Stimulated activated CD8-positive, alpha-beta memory T cell treated with anti-CD3 and anti-CD28 coated beads, Interleukin-7, amount 100 ng/mL, for 4 hours (primary cell): Measurements from ENCODE around the gene SLC25A38.
"Not testable (repeated sequence)": the region's sequence is repeated elsewhere in the genome, so short reads cannot be mapped to it uniquely, and the experiment has no call there.

ENCODE experiments used
- DNase-seq, 2 donors: peaks; one replicate each; pipeline ENCODE4 v3.0.0-alpha.2; 2020; ENCODE audit warnings: low read depth in 2 of 2

The SLC25A38 gene

GRCh38 chr3:39407259-39407629 is 24.1 kb downstream of the SLC25A38 start:
- no peak for DNase-seq

DNA sequence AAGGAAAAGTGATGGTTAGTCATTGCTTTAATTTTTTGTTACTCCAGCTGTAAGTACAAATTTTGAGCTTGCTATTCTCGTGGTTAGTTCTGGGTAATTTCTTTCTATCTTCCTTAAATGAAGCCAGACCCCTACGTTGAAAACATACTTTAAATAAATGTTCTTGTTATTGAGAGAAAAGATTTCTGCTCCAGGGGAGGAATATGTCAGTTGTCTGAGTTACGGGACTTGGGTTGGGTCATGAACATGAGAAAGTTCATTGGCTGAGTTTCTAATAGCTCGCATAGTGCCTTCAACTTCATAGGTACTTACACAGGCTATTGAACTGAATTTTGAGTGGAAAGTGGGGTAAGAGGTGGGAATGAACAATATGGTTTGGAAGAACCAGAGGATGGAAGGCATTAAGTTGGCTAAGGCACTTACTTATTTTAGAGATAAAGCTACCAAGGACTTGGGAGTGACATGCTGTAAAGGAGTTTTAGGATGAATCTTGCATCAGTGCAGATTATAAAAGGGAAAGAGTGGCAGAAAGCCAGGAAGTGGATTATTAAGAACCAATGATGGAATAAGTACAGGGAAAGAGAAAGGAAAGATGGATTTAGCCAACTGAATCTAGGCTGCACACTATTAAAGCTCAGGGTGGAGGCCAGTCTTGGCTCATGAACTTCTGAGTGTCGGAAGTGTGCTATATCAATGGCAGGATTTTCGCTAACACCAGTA is 24.8 kb downstream of the SLC25A38 start:
- DNase-seq = no peak

DNA sequence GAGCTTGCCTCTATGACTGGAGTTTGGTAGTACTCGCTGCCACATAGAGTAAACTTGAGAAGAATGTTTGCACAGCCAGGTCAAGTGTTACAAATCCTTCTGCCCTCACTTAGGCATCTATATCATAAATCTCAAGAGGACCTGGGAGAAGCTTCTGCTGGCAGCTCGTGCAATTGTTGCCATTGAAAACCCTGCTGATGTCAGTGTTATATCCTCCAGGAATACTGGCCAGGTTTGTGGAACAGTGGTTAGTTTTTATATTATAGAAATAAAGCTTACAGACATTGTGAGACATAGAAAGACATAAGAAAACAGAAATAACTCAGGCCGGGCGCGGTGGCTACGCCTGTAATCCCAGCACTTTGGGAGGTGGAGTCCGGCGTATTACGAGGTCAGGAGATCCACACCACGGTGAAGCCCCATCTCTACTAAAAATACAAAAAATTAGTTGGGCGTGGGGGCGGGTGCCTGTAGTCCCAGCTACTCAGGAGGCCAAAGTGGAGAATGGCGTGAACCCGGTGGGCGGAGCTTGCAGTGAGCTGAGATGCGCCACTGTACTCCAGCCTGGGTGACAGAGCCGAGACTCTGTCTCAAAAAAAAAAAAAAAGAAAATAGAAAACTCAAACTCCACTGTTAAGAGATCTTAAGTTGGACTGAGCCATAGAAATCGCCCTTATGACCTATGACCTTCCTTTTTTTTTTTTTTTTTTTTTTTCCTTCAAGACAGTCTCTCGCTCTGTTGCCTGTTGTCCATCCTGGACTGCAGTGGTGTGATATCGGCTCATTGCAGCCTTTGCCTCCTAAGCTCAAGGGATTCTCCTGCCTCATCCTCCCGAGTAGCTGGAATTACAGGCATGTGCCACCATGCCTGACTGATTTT is 25.6 kb downstream of the SLC25A38 start:
- DNase-seq = no peak

GRCh38 chr3:39409514-39410136 is 26.5 kb downstream of the SLC25A38 start:
- no peak for DNase-seq

- DNase-seq = no peak
Observed at GRCh38 chr3:39410893-39411292, 27.7 kb downstream of the SLC25A38 start.

DNA sequence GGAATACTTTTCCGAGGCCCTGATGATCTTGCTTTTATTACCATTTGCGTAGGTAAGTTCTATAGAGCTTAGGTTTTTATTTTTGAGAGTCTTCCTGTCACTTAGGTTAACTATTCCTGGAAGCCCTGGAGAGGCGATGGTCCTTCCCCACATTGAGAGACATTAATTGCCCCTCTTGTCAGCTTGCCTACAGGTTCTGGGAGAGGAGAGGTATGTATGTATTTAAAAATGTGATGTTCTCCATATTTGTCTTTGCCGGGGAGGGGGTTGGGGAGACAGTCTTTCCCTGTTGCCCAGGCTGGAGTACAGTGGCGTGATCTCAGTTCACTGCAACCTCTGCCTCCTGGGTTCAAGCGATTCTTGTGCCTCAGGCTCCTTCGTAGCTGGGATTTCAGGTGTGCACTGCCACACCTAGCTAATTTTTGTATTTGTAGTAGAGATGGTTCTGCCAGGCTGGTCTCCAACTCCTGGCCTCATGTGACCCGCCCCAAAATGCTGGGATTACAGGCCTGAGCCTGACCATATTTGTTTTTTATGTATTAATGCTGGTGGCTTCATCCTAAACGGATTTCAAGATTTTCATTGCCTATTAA is 29.6 kb downstream of the SLC25A38 start:
- no peak for DNase-seq

- DNase-seq = no peak
Observed at GRCh38 chr3:39413691-39414420, 30.7 kb downstream of the SLC25A38 start.

DNA sequence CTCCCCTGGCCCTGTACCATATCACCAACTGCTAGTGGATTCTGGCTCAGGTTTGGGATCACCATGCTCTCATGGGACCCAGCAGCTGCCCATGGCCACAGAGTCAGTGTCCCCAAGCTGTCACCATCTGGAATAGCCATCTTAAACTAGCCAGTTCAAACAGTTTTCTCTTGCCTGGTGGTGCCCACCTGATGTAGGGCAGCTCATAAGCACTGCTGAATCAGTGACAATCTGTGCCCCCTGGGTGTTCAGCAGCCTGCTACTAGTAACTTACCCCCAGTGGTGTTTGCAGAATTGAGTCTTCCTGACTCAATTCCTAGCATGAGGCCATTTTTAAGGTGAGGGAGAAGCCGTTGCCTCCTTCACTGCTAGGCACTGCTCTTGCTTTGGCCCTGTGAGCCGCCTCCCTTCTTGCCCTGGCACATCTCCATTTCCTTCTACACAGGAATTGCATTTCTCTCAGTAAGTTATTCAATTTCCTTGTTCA is 31.3 kb downstream of the SLC25A38 start:
- no peak for DNase-seq

DNA sequence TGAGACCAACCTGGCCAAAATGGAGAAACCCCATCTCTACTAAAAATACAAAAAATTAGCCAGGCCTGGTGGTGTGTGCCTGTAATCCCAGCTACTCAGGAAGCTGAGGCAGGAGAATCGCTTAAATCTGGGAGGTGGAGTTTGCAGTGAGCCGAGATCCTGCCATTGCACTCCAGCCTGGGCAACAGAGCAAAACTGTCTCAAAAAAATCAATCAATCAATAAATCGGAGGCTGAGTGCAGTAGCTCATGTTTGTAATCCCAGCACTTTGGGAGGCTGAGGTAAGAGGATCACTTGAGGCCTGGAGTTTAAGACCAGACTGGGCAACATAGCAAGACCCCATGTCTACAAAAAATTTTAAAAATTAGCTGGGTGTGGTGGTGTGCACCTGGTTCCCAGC is 32.1 kb downstream of the SLC25A38 start:
- not testable (repeated sequence) for DNase-seq

GRCh38 chr3:39415983-39416382 is 32.8 kb downstream of the SLC25A38 start:
- DNase-seq = no peak

- DNase-seq = not testable (repeated sequence)
Observed at GRCh38 chr3:39416998-39417397, 33.8 kb downstream of the SLC25A38 start.

- DNase-seq = not testable (repeated sequence)
Observed at GRCh38 chr3:39418556-39419225, 35.5 kb downstream of the SLC25A38 start.

GRCh38 chr3:39419742-39420315 is 36.7 kb downstream of the SLC25A38 start:
- no peak for DNase-seq

GRCh38 chr3:39420543-39420942 is 37.4 kb downstream of the SLC25A38 start:
- no peak for DNase-seq

GRCh38 chr3:39423436-39423970 is 40.3 kb downstream of the SLC25A38 start:
- no peak for DNase-seq

DNA sequence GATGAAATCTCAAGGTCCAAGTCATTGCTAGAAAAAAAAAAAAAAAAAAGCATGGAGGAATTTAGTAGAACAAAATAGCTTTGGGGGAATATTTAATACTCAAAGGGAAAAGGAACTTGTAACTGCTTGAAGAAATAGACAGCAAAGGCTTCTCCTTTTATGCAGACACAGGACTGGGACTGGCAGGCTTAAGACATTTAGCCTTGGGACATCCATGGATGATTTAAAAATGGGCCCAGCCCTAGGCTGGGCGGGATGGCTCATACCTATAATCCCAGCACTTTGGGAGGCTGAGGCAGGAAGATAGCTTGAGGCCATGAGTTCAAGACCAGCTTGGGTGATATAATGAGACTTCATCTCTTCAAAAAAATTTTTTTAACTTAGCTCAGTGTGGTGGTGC is 43.1 kb downstream of the SLC25A38 start:
- DNase-seq = no peak

- no peak for DNase-seq
Observed at GRCh38 chr3:39427506-39427905, 44.3 kb downstream of the SLC25A38 start.

- no peak for DNase-seq
Observed at GRCh38 chr3:39428745-39429201, 45.6 kb downstream of the SLC25A38 start.

DNA sequence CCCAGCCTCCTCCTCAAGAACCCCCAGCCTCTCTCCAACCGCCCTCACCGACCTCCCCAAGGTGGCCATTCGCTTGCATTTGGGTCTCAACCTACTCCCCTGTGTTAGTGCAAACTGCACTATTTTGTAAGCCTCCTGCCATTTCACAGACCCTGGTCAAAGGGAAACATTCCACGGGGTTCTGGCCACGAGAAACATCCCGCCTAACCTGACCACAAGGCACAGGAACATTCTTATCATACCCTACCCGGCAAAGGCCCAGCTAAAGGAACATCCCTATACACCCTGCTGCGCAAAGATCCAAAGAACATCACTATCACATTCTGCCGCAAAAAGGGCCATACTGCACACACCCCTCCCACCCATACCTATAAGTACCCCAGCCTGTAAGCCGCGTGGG is 46.3 kb downstream of the SLC25A38 start:
- no peak for DNase-seq

DNA sequence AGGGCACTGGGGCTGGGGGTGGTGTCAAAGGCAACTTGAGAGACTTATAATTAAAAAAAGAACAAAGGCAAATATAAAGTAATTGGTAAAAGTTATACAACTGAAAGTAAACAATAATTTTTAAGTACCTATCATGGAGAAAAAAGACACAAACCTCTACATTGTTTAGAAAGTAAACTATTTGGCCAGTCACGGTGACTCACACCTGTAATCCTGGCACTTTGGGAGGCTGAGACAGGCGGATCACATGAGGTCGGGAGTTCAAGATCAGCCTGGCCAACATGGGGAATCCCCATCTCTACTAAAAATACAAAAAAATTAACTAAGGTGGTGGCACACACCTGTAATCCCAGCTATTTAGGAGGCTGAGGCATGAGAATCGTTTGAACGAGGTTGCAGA is 49.2 kb downstream of the SLC25A38 start:
- DNase-seq = no peak
